HCT116 (cell line): ENCODE data around the gene PRR23E. TPM values are rescaled to one million over a fixed set of nuclear protein-coding genes. Genes with fewer than 3 reads are reported as not detected.
A peak's percentile ranks its signal among the peaks of the same experiment; 100 is the strongest.

Source experiments
- ATAC-seq: fragments of 200-7000 bp; cut with Tn5 transposase; 2 replicates; pipeline ENCODE4 v1.9.1; 2020; ENCODE audit warnings: mild to moderate bottlenecking, moderate library complexity
- BruUV-seq: library from RNA; stranded (reverse); fragments of 400-500 nt; replicated peaks from 2 replicates; lab custom pipeline; 2021; lab: Mats Ljungman, UMichigan
- CTCF ChIA-PET: fragments of 300-600 bp; sonication (Branson Sonifier 250); formaldehyde crosslinking; loops from one replicate; lab custom pipeline; 2021; ENCODE audit warnings: antibody characterized with exemption; lab: Charles Lee
- POLR2A ChIA-PET: fragments of 300-600, 350-600 bp; sonication (Branson Sonifier 250); formaldehyde crosslinking; loops from one replicate; lab custom pipeline; 2021; ENCODE audit warnings: antibody characterized with exemption; lab: Charles Lee
- RAD21 ChIA-PET, 2 experiments: fragments of 300-600 bp; sonication (Branson Sonifier 250); formaldehyde crosslinking; loops; one replicate each; lab custom pipeline; 2023; ENCODE audit warnings: low total read pairs in 2 of 2; ENCODE audit not compliant: uncharacterized antibody in 2 of 2, unreplicated experiment in 2 of 2, low non-redundant PET in 1 of 2; lab: Charles Lee
- DNase-seq: peaks from one replicate; pipeline ENCODE4 v3.0.0-alpha.2; 2010; ENCODE audit warnings: low read depth, low spot score
- H2AFZ ChIP-seq: fragments of 200-600 bp; shearing (Covaris generic), sonication (generic); 2 replicates; pipeline ENCODE4 v1.6.1; 2017; ENCODE audit warnings: low read depth, mixed run types, mixed read lengths, antibody characterized with exemption, low read length; ENCODE audit not compliant: poor library complexity, severe bottlenecking
- H3K27ac ChIP-seq: 2 replicates; pipeline ENCODE4 v1.5.1; 2012; ENCODE audit warnings: low read depth, low read length
- H3K27me3 ChIP-seq: fragments of 200-600 bp; sonication (generic); 2 replicates; pipeline ENCODE4 v1.6.1; 2016; ENCODE audit warnings: mixed run types, low read length, mixed read lengths; ENCODE audit not compliant: insufficient read depth
- H3K36me3 ChIP-seq, 2 experiments: fragments of 200-500 bp in 1 of 2; fragments of 200-600 bp in 1 of 2; sonication (Bioruptor generic) in 1 of 2; sonication (generic) in 1 of 2; 2 replicates each; pipeline versions ENCODE4 v1.5.1 to v1.6.1; 2014 to 2016; ENCODE audit warnings: low read length in 2 of 2, inconsistent platforms in 1 of 2, mixed read lengths in 1 of 2, mixed run types in 1 of 2; ENCODE audit not compliant: insufficient read depth in 2 of 2, control insufficient read depth in 1 of 2
- H3K4me1 ChIP-seq, 2 experiments: fragments of 200-600 bp in 1 of 2; sonication (generic) in 1 of 2; 2 replicates each; pipeline versions ENCODE4 v1.5.1 to v1.6.1; 2012 to 2017; ENCODE audit warnings: low read length in 2 of 2, inconsistent platforms in 1 of 2, mild to moderate bottlenecking in 1 of 2, mixed read lengths in 1 of 2, mixed run types in 1 of 2, moderate library complexity in 1 of 2; ENCODE audit not compliant: insufficient read depth in 2 of 2, control insufficient read depth in 1 of 2
- H3K4me2 ChIP-seq: fragments of 200-600 bp; sonication (generic); 2 replicates; pipeline ENCODE4 v1.6.1; 2017; ENCODE audit warnings: mixed run types, low read length, mixed read lengths
- H3K4me3 ChIP-seq, 2 experiments: fragments of 200-600 bp in 1 of 2; sonication (generic) in 1 of 2; replicated peaks in 1 of 2; 2 replicates each; pipeline ENCODE4 v1.5.1; 2011 to 2016; ENCODE audit warnings: low read length in 2 of 2, control low read depth in 1 of 2, low read depth in 1 of 2, mild to moderate bottlenecking in 1 of 2, mixed read lengths in 1 of 2, mixed run types in 1 of 2
- H3K79me2 ChIP-seq: fragments of 200-600 bp; sonication (generic); 2 replicates; pipeline ENCODE4 v1.6.1; 2017; ENCODE audit warnings: mild to moderate bottlenecking, mixed run types, low read length, moderate library complexity, mixed read lengths; ENCODE audit not compliant: insufficient read depth
- H3K9ac ChIP-seq: fragments of 200-600 bp; sonication (generic); 2 replicates; pipeline ENCODE4 v1.6.1; 2016; ENCODE audit warnings: low read length, mixed read lengths
- H3K9me2 ChIP-seq: fragments of 200-600 bp; sonication (generic), shearing (Covaris generic); 2 replicates; pipeline ENCODE4 v1.6.1; 2017; ENCODE audit warnings: mixed run types, mild to moderate bottlenecking, moderate library complexity; ENCODE audit not compliant: insufficient read depth
- H3K9me3 ChIP-seq, 2 experiments: fragments of 200-500 bp in 1 of 2; fragments of 200-600 bp in 1 of 2; sonication (Bioruptor generic) in 1 of 2; sonication (generic) in 1 of 2; 2 replicates each; pipeline ENCODE4 v1.6.1; 2014 to 2017; ENCODE audit warnings: low read length in 2 of 2, mixed read lengths in 2 of 2, inconsistent platforms in 1 of 2, low read depth in 1 of 2, mild to moderate bottlenecking in 1 of 2, mixed run types in 1 of 2, moderate library complexity in 1 of 2; ENCODE audit not compliant: control insufficient read depth in 1 of 2, insufficient read depth in 1 of 2
- H4K20me1 ChIP-seq: fragments of 200-600 bp; sonication (generic), shearing (Covaris generic); 2 replicates; pipeline ENCODE4 v1.6.1; 2017; ENCODE audit warnings: mixed run types, mild to moderate bottlenecking, moderate library complexity; ENCODE audit not compliant: insufficient read depth
- EGR1 ChIP-seq: IDR thresholded peaks from 2 replicates; pipeline ENCODE4 v1.6.1; 2012; ENCODE audit warnings: low read depth
- EZH2 ChIP-seq: fragments of 200-600 bp; sonication (generic); IDR thresholded peaks from 2 replicates; pipeline ENCODE4 v1.6.1; 2017; ENCODE audit warnings: antibody characterized with exemption, mixed run types
- POLR2A ChIP-seq: IDR thresholded peaks from 2 replicates; pipeline ENCODE4 v1.7.0; 2011; ENCODE audit warnings: borderline replicate concordance; ENCODE audit not compliant: insufficient read depth, insufficient read length; ENCODE audit errors: extremely low read depth
- POLR2AphosphoS5 ChIP-seq: IDR thresholded peaks from 2 replicates; pipeline ENCODE4 v1.6.1; 2011; ENCODE audit warnings: mild to moderate bottlenecking, low read depth, low read length, moderate library complexity
- SIN3A ChIP-seq: IDR thresholded peaks from 2 replicates; pipeline ENCODE4 v1.6.1; 2012; ENCODE audit warnings: low read depth
- SP1 ChIP-seq: IDR thresholded peaks from 2 replicates; pipeline ENCODE4 v1.6.1; 2012; ENCODE audit warnings: low read depth
- SRF ChIP-seq: IDR thresholded peaks from 2 replicates; pipeline ENCODE4 v1.6.1; 2012; ENCODE audit warnings: low read depth
- YY1 ChIP-seq: IDR thresholded peaks from 2 replicates; pipeline ENCODE4 v1.6.1; 2011; ENCODE audit warnings: low read length, low read depth, moderate library complexity, mild to moderate bottlenecking; ENCODE audit not compliant: insufficient replicate concordance; ENCODE audit errors: extremely low read depth
- intact Hi-C: fragments of 100-400 bp; cut with micrococcal nuclease; formaldehyde crosslinking; loops from 2 replicates; pipeline ENCODE4 v1.10.0; 2022
- total RNA-seq: library from RNA; stranded (reverse); gene quantifications from one replicate; pipeline ENCODE4 v1.2.1, GENCODE V29; 2021; ENCODE audit not compliant: unreplicated experiment
- TF ChIP-seq, protein P1 (sequence below): IDR thresholded peaks from 2 replicates; pipeline ENCODE4 v1.6.1; 2011; ENCODE audit warnings: mild to moderate bottlenecking, low read length, moderate library complexity; ENCODE audit not compliant: insufficient replicate concordance; ENCODE audit errors: extremely low read depth
- TF ChIP-seq, protein P2 (sequence below): IDR thresholded peaks from 2 replicates; pipeline ENCODE4 v1.6.1; 2012
- TF ChIP-seq, protein P3 (sequence below), 3 experiments: fragments of 200-600 bp in 1 of 3; sonication (generic) in 1 of 3; IDR thresholded peaks in 2 of 3; conservative IDR thresholded peaks in 1 of 3; 2 replicates each; pipeline ENCODE4 v1.5.1; 2012 to 2017; ENCODE audit warnings: low read depth in 2 of 3, low read length in 2 of 3, antibody characterized with exemption in 1 of 3, borderline replicate concordance in 1 of 3, control low read depth in 1 of 3, mild to moderate bottlenecking in 1 of 3, mixed read lengths in 1 of 3, mixed run types in 1 of 3, moderate library complexity in 1 of 3; ENCODE audit not compliant: insufficient read depth in 1 of 3

PRR23E gene
- total RNA-seq, 1 experiment from 2014 or later = not detected

DNA sequence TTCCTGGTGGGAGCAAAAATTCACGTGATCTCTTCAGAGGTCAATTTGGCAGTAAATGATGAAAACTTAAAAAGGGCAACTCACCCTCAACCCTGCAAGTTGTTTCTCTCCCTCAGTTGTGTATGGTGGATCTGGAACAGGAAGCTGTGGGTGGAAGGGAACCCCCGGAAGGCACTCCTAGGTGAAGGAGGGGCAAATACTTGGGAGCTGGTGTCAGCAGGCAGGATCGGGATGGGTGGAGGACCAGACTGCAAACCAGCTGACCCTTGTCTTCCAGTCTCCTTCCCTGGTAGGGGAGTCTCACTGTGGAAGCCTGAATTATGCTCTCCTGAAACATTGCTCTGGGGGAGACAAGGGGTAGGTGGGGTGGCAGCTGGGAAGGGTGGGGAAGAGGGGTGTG is 33.5 kb downstream of the PRR23E start (continued):
- TF ChIP-seq, protein P1, sequence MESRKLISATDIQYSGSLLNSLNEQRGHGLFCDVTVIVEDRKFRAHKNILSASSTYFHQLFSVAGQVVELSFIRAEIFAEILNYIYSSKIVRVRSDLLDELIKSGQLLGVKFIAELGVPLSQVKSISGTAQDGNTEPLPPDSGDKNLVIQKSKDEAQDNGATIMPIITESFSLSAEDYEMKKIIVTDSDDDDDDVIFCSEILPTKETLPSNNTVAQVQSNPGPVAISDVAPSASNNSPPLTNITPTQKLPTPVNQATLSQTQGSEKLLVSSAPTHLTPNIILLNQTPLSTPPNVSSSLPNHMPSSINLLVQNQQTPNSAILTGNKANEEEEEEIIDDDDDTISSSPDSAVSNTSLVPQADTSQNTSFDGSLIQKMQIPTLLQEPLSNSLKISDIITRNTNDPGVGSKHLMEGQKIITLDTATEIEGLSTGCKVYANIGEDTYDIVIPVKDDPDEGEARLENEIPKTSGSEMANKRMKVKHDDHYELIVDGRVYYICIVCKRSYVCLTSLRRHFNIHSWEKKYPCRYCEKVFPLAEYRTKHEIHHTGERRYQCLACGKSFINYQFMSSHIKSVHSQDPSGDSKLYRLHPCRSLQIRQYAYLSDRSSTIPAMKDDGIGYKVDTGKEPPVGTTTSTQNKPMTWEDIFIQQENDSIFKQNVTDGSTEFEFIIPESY = no peak

DNA sequence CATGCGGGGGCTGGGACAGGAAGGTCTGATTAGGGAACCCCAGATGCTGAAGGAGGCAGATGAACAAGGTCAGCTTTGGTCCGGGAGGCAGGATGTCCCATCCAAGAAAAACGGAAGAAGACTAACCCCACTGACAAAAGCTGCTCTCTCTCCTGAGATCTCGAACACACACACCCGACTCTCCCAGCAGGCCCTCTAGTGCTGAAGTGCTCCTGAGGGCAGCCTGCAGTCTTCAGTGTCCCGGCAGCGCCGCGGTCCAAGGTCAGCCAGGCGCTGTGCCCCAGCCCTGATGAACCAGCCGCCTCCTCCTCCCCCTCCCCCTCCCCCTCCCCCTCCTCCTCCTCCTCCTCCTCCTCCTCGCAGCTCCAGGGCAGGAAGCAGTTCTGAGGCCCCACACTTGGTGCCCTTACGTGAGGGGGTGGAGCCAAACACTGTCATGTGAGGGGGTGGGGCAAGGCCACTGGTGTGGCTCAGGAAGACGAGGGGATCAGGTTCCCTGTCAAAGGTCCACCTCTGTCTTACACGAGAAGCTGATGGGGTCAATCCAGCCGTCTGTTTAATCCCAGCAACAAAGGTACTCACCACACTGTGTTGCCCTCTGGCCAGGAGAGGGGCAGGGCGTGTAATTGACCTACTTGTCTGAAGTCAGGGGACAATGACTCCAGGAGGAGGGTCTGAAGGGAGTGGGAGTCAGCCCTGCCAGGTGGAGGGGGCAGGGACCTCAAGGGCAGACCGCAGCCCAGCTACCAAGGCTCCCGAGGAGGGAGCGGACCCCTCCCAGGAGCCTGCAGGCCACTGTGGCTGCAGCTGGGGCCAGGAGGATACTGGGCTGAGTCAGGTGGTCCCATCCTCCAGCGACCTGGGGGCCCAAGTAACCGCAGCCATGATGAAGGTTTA is 34.3 kb downstream of the PRR23E start:
- H3K79me2 ChIP-seq = no peaks in the 10 kb centered on the region
- no peaks in the 10 kb centered on the region for H3K9me2 ChIP-seq
- intact Hi-C loops = no loop called here
- peak; percentile 94 for ATAC-seq
- CTCF ChIA-PET = interaction anchor here (0.6 to 1.9 kb wide), 2 partner anchors 77 to 654 kb away, joined by 4 to 7 read pairs; no protein-coding TSS in a partner anchor
- TSS peak; percentile 46 for BruUV-seq
- peaks cover 3 to 5% of the 10 kb centered on the region in 2 experiments; a peak in 1 of 4 replicates for H3K9me3 ChIP-seq
- H3K9ac ChIP-seq = peak overlapping the region; percentile 47
- POLR2A ChIA-PET = interaction anchor here (0.6 to 1.8 kb wide), 4 partner anchors 13 to 77 kb away, joined by 3 to 5 read pairs (median 4); no protein-coding TSS in a partner anchor
- H4K20me1 ChIP-seq = no peaks in the 10 kb centered on the region
- H3K27ac ChIP-seq = peak overlapping the region; percentile 39
- peak overlapping the region; percentile 40 to 54 for H3K4me3 ChIP-seq
- no peak overlapping the region for H2AFZ ChIP-seq
- RAD21 ChIA-PET = interaction anchor here (0.6 to 0.7 kb wide), 3 partner anchors 80 to 155 kb away, joined by 4 to 6 read pairs (median 4); no protein-coding TSS in a partner anchor
- H3K27me3 ChIP-seq = no peaks in the 10 kb centered on the region
- DNase-seq = peak; percentile 34
- TF ChIP-seq POLR2A (no peak), SRF (no peak), EZH2 (no peak), POLR2AphosphoS5 (peak; percentile 55), SP1 (peak; percentile 53), SIN3A (no peak), EGR1 (peak; percentile 50; the same call in 1 of the 2 replicates), YY1 (no peak)
- TF ChIP-seq, protein P2, sequence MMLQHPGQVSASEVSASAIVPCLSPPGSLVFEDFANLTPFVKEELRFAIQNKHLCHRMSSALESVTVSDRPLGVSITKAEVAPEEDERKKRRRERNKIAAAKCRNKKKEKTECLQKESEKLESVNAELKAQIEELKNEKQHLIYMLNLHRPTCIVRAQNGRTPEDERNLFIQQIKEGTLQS = no peak
- TF ChIP-seq, protein P3, sequence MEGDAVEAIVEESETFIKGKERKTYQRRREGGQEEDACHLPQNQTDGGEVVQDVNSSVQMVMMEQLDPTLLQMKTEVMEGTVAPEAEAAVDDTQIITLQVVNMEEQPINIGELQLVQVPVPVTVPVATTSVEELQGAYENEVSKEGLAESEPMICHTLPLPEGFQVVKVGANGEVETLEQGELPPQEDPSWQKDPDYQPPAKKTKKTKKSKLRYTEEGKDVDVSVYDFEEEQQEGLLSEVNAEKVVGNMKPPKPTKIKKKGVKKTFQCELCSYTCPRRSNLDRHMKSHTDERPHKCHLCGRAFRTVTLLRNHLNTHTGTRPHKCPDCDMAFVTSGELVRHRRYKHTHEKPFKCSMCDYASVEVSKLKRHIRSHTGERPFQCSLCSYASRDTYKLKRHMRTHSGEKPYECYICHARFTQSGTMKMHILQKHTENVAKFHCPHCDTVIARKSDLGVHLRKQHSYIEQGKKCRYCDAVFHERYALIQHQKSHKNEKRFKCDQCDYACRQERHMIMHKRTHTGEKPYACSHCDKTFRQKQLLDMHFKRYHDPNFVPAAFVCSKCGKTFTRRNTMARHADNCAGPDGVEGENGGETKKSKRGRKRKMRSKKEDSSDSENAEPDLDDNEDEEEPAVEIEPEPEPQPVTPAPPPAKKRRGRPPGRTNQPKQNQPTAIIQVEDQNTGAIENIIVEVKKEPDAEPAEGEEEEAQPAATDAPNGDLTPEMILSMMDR (IDR thresholded peaks at IDR 0.05 in 2 of 3, conservative IDR thresholded peaks at IDR 0.05 in 1 of 3; ENCODE audit: borderline replicate concordance in 1 of 3, insufficient read depth in 1 of 3, low read depth in 2 of 3, low read length in 2 of 3) = 0 out of 6 replicates have a peak, but pooled peaks of 1 of the 3 experiments have one; percentile 3
- TF ChIP-seq, all 23 proteins: peak for 4
- Histone ChIP-seq H3K4me1 (peaks cover 6 to 20% of the 10 kb centered on the region in 2 experiments; a peak in 3 of 4 replicates), H3K4me2 (peak overlapping the region; percentile 77), H3K36me3 (no peaks in the 10 kb centered on the region)
